Measurements from ENCODE around the gene WASF3.

- TF ChIP-seq GATA3 (IDR thresholded peaks at IDR 0.05; ENCODE audit: low read depth, low read length) (no peak), GATA2 (IDR thresholded peaks at IDR 0.05; ENCODE audit: low read depth, low read length) (no peak)
Observed at GRCh38 chr13:26602783-26603182, 45.3 kb downstream of the WASF3 start.
